A673 (cell line): ENCODE data around the gene ACVRL1. TPM values are rescaled to one million over a fixed set of nuclear protein-coding genes. Genes with fewer than 3 reads are reported as not detected.

ENCODE experiments used
- BruUV-seq: library from RNA; stranded (reverse); fragments of 400-500 nt; replicated peaks from 2 replicates; lab custom pipeline; 2021; lab: Mats Ljungman, UMichigan
- CTCF ChIA-PET: fragments of 300-600 bp; sonication (Branson Sonifier 250); formaldehyde crosslinking; loops from one replicate; lab custom pipeline; 2022; ENCODE audit warnings: antibody characterized with exemption; lab: Charles Lee
- POLR2A ChIA-PET: fragments of 300-600 bp; sonication (Branson Sonifier 250); formaldehyde crosslinking; loops from one replicate; lab custom pipeline; 2022; ENCODE audit warnings: antibody characterized with exemption; ENCODE audit not compliant: low non-redundant PET; lab: Charles Lee
- DNase-seq: peaks from one replicate; pipeline ENCODE4 v3.0.0-alpha.2; 2015; ENCODE audit warnings: low spot score
- H3K27ac ChIP-seq: fragments of 200-600 bp; sonication (generic); 2 replicates; pipeline ENCODE4 v1.5.1; 2016; ENCODE audit warnings: mixed run types, low read depth, mild to moderate bottlenecking, mixed read lengths, antibody characterized with exemption, low read length; ENCODE audit not compliant: poor library complexity, severe bottlenecking
- H3K27me3 ChIP-seq: fragments of 200-600 bp; sonication (generic); replicated peaks from 2 replicates; pipeline ENCODE4 v1.6.1; 2017; ENCODE audit warnings: mixed run types, low read depth, mild to moderate bottlenecking, mixed read lengths, antibody characterized with exemption, low read length; ENCODE audit not compliant: insufficient read depth, poor library complexity
- H3K36me3 ChIP-seq: fragments of 200-600 bp; sonication (generic); 2 replicates; pipeline ENCODE4 v1.6.1; 2016; ENCODE audit warnings: mixed run types, mild to moderate bottlenecking, mixed read lengths, antibody characterized with exemption, low read length; ENCODE audit not compliant: insufficient read depth, poor library complexity, severe bottlenecking
- H3K4me1 ChIP-seq: fragments of 200-600 bp; sonication (generic); 2 replicates; pipeline ENCODE4 v1.6.1; 2017; ENCODE audit warnings: mixed run types, mild to moderate bottlenecking, mixed read lengths, antibody characterized with exemption, low read length; ENCODE audit not compliant: insufficient read depth, poor library complexity, severe bottlenecking
- H3K4me3 ChIP-seq: fragments of 200-600 bp; sonication (generic); 2 replicates; pipeline ENCODE4 v1.5.1; 2016; ENCODE audit warnings: low read depth, mixed run types, mild to moderate bottlenecking, mixed read lengths, low read length; ENCODE audit not compliant: poor library complexity, severe bottlenecking
- H3K9me3 ChIP-seq: fragments of 200-600 bp; sonication (generic); 2 replicates; pipeline ENCODE4 v1.6.1; 2016; ENCODE audit warnings: mixed run types, low read depth, mild to moderate bottlenecking, mixed read lengths, antibody characterized with exemption, low read length; ENCODE audit not compliant: poor library complexity, severe bottlenecking
- EZH2 ChIP-seq: fragments of 200-600 bp; sonication (generic); IDR thresholded peaks from 2 replicates; pipeline ENCODE4 v1.6.1; 2017; ENCODE audit warnings: borderline replicate concordance, low read depth, mild to moderate bottlenecking, mixed read lengths, antibody characterized with exemption, low read length; ENCODE audit not compliant: poor library complexity, severe bottlenecking
- intact Hi-C: fragments of 100-400 bp; cut with micrococcal nuclease; formaldehyde crosslinking; loops from one replicate; pipeline ENCODE4 v1.10.0; 2022; ENCODE audit not compliant: unreplicated experiment
- total RNA-seq: library from RNA; stranded (reverse); gene quantifications from 2 replicates; pipeline ENCODE4 v1.2.3, GENCODE V29; 2021
- TF ChIP-seq, protein P1 (sequence below): fragments of 300-800, 200-600 bp; sonication (generic); conservative IDR thresholded peaks from 2 replicates; pipeline ENCODE4 v1.5.1; 2017; ENCODE audit warnings: low read depth, mild to moderate bottlenecking, antibody characterized with exemption, low read length, moderate library complexity, mixed read lengths

Gene ACVRL1
- total RNA-seq, 1 experiment from 2014 or later: 0.17 TPM

DNA sequence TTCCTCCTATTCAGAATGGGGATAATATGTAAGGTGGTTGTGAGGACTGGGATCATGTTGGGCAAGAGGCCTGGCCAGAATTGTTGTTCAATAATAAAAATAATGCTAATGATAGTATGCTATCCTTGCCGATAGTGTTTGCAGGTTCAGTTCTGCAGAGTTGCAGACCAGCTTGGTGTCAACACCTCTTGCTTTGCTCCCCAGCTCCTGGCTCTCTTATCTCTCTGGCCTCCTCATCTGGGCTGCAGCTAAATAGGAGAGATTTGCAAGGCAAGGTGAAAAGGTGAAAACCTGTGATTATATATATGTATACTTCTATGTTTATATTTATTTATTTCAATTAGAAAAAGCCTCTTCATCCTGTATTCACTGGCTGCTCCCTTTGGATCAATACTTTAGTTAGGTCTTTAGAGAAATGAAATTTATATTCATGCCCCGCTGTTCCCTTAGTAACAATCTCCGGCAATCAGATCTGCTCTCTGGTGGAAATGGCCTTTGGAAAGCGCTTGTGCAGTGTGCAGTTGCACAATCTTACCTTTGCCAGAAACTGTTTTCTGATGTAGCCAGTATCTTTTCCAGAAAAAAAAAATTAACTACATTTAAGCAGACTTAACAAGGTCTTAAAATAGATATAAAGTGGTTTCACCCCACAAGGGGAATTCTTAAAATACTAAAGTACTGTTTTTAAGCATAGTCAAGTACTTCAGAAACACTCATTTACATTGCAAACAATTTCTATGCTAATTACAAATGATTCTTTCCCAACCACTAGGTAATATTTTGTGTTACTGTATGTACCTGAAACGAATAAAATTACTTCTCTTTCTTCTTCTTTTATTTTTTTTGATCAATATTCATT is 25.1 kb downstream of the ACVRL1 start:
- CTCF ChIA-PET: no interaction called here

DNA sequence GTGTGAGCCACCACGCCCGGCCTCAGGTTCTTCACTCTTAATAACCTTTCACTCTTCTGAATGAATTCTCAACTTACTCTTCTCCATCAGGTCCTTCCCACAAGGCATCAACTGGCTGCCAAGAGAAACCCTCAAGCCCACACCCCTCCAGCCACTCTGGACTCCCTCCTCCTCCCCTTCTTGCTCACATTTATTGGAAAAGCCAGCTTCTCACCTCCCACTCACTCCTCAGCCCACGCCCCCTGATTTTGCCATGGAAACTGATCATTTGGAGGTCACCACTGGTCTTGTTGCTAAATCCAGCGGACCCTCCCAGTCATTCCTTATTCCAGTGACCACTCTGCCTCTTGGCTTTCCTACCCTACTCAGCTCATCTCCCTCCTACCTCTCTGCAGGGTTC is 26.8 kb downstream of the ACVRL1 start:
- intact Hi-C loops: no loop called here
- ChIA-PET POLR2A (no interaction called here), CTCF (no interaction called here)
- Histone ChIP-seq H3K27me3 (no peaks in the 10 kb centered on the region), H3K36me3 (no peaks in the 10 kb centered on the region), H3K27ac (no peak overlapping the region), H3K4me1 (no peaks in the 10 kb centered on the region), H3K9me3 (no peaks in the 10 kb centered on the region), H3K4me3 (no peak overlapping the region)
- DNase-seq: no peak
- no TSS peak for BruUV-seq
- TF ChIP-seq EZH2: no peak
- TF ChIP-seq, protein P1, sequence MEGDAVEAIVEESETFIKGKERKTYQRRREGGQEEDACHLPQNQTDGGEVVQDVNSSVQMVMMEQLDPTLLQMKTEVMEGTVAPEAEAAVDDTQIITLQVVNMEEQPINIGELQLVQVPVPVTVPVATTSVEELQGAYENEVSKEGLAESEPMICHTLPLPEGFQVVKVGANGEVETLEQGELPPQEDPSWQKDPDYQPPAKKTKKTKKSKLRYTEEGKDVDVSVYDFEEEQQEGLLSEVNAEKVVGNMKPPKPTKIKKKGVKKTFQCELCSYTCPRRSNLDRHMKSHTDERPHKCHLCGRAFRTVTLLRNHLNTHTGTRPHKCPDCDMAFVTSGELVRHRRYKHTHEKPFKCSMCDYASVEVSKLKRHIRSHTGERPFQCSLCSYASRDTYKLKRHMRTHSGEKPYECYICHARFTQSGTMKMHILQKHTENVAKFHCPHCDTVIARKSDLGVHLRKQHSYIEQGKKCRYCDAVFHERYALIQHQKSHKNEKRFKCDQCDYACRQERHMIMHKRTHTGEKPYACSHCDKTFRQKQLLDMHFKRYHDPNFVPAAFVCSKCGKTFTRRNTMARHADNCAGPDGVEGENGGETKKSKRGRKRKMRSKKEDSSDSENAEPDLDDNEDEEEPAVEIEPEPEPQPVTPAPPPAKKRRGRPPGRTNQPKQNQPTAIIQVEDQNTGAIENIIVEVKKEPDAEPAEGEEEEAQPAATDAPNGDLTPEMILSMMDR: no peak

More for the DNA sequence above, 25.1 kb downstream of the ACVRL1 start:
- Histone ChIP-seq H3K4me1 (no peaks in the 10 kb centered on the region), H3K27ac (no peak overlapping the region), H3K9me3 (no peaks in the 10 kb centered on the region), H3K4me3 (no peak overlapping the region), H3K27me3 (no peaks in the 10 kb centered on the region), H3K36me3 (no peaks in the 10 kb centered on the region)
- POLR2A ChIA-PET: no interaction called here
- BruUV-seq: no TSS peak
- TF ChIP-seq EZH2: no peak
- TF ChIP-seq, protein P1: no peak
- DNase-seq: no peak
- intact Hi-C loops: no loop called here

DNA sequence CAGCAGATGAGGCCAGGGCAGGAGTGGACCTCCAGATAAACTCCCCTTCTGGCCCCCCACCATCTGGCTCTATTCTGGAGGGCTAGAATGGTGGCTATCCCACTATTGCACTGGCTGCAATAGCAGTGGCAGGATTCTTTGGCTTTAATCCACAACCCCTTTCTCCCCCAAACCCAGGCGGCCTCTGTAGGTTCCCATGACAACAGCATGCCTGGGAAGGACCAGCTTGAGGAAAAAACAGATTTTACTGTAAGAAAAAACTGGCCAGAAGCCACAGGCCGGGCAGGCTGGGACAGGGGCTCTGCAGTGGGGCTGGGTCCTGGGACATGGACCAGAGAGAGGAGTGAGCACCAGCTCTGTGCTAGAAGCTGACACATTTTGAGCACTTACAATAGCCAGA is 30.6 kb downstream of the ACVRL1 start:
- DNase-seq: no peak
- CTCF ChIA-PET: no interaction called here

More for the DNA sequence above, 30.6 kb downstream of the ACVRL1 start:
- intact Hi-C loops: no loop called here
- no peaks in the 10 kb centered on the region for H3K36me3 ChIP-seq
- TF ChIP-seq EZH2: no peak
- TF ChIP-seq, protein P1: no peak
- POLR2A ChIA-PET: no interaction called here
- BruUV-seq: no TSS peak
- H3K9me3 ChIP-seq: no peaks in the 10 kb centered on the region
- no peak overlapping the region for H3K4me3 ChIP-seq
- H3K4me1 ChIP-seq: peaks cover 14% of the 10 kb centered on the region
- no peaks in the 10 kb centered on the region for H3K27me3 ChIP-seq
- H3K27ac ChIP-seq: no peak overlapping the region
